Activated naive CD4-positive, alpha-beta T cell treated with anti-CD3 and anti-CD28 coated beads, Interleukin-2, amount 50 U/mL, for 16 hours (primary cell): ENCODE measurements around the gene HIBCH.
"Not testable (repeated sequence)": the region's sequence is repeated elsewhere in the genome, so short reads cannot be mapped to it uniquely, and the experiment has no call there.

Source experiments
- DNase-seq: peaks from one replicate; pipeline ENCODE4 v3.0.0-alpha.2; 2020

Gene HIBCH

DNA sequence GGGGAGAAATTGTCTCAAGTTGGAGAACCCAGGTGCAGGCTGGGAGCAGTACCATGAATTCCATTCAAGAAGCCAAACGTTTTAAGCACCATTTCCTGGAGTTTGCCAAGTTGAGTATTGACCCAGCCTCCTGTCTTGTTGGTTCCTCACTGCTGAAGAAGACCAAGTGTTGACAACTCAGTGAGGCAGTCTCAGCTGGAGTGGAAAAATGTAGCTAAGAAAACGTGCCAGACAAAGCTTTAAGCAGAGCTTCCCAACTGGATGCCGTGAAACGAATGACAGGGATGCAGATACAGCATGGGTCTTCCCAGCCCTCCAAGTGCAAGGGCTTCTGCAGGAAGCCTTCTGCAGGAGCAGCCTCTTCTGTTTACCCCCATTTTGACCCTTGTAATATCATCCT is 23.0 kb upstream of the HIBCH start:
- DNase-seq = no peak

DNA sequence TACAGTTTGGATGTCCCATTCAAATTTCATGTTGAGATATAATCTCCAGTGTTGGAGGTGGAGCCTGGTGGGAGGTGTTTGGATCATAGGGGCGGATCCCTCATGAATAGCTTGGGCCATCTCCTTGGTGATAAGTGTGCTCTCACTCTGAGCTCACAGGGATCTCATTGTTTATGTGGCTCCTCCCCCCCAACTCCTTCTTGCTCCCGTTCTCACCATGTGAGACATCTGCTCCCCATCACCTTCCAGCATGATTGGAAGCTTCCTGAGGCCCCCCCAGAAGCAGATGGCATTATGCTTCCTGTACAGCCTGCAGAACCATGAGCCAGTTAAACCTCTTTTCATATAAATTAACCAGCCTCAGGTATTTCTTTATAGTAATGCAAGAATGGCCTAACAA is 20.7 kb upstream of the HIBCH start:
- DNase-seq = no peak

DNA sequence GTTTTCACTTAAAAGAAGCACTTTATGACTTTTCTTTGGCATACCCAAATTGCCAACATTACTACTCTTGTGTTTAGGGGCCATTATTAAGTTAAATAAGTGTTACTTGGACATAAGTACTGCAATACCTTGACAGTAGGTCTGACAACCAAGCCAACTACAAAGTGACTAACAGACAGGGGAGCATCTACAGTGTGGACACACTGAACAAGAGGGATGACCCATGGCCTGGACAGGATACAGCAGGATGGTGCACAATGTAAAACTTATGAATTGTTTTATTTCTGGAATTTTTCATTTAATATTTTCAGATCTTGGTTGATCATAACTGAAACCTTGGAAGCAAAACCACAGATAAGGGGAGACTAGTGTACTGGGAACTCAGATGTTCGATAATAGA is 19.8 kb upstream of the HIBCH start:
- no peak for DNase-seq

DNA sequence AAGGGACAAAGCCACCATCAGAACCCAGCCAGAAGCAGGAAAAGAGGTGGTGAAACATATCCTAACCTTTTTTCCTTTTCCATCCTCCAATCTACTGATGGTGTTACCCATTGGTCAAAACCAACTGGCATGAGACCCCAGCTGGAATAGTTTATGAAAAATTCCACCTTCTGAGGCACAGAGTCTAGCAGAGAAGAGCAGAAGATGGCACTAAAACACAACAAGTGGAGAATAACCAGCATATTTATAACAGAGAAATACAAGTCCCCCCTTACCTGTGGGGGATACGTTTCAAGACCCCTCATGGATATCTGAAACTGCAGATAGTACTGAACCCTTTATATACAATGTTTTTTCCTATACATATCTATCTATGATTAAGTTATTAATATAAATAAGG is 18.8 kb upstream of the HIBCH start:
- DNase-seq = no peak

DNA sequence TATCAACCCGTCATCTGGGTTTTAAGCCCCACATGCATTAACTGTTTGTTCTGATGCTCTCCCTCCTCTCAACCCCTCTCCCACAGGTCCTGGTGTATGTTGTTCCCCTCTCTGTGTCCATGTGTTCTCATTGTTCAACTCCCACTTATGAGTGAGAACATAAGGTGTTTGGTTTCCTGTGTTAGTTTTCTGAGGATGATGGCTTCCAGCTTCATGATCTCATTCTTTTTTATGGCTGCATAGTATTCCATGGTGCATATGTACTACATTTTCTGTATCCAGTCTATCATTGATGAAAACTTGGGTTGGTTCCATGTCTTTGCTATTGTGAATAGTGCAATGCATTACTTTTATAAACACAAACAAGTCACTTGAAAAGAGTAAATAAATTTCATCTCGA is 16.8 kb upstream of the HIBCH start:
- DNase-seq = no peak

DNA sequence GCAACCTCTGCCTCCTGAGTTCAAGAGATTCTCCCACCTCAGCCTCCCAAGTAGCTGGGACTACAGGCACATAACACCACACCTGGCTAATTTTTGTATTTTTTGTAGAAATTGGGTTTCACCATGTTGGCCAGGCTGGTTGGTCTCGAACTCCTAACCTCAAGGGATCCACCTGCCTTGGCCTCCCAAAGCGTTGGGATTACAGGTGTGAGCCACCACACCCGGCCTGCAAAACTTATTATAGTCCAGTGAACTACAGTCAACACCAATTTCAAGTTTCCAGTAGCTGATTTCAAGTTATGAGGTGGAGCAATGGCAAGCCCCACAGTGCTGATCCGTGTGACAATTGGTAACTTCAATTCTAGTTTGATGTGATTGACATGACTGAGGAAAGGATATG is 16.0 kb upstream of the HIBCH start:
- DNase-seq = not testable (repeated sequence)

DNA sequence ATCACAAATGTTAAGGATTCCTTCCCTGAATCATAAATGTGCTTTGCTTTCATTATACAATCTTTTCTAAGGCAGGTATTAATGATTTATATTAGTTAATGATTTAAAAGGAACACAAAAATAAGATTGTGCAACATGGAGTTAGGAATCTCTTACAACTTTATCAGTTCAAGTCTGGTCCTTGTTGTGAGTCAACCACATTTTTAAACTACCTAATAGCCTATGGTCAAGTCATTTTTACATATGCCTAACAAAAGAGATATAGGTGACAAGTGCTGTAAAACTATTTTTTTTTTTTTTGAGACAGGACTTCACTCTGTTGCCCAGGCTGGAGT is 15.6 kb upstream of the HIBCH start:
- no peak for DNase-seq

DNA sequence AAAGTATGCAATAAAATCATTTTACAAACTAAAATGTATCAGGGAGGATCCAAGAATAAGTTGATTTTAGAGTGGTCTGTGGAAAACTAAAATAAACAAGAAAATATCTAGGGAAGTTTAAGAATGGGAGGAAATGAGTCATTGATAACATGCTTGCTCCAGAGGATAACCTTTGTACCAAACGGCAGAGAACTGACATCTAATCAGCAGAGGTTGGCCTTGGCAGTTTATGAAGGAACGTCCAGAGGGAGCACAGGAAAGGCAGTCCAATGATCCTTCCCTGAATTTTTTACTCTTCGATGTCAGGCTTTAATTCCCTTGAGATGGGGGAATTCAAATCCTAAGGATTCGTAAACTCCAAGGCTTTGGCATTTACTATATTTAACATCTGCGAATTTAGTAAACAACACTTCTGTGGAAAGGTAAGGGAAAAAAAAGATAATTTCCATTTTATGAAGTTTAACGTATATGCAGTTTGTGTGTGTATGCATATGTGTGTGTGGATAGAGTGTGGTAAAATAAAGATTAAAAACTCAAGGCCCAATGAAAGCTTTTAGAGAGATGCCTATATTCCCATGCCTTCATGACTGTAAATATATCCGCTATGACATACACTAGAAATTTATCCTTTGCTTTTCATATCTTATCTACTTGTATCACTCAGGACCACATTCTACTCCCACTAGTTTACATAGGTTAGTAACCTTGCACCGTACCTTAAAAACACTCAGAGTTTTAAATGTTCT is 15.0 kb upstream of the HIBCH start:
- no peak for DNase-seq

DNA sequence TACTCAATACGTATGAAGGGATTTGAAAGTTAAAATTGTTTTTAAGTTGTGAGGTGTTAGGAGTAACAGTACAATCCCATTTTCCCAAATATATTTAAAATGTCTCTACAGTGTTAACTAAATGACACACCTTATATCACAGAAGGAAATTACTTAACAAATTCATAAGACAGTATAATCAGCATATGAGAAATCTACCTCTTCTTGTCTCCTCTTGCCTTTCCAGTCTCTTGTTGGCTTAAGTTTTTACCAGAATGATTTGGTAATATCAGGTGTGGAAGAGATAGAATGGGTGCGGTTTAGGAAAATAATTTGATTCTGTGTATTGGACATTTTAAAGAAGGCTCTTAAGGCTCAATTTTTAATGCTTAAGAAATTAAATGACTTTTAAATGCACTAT is 14.3 kb upstream of the HIBCH start:
- no peak for DNase-seq

DNA sequence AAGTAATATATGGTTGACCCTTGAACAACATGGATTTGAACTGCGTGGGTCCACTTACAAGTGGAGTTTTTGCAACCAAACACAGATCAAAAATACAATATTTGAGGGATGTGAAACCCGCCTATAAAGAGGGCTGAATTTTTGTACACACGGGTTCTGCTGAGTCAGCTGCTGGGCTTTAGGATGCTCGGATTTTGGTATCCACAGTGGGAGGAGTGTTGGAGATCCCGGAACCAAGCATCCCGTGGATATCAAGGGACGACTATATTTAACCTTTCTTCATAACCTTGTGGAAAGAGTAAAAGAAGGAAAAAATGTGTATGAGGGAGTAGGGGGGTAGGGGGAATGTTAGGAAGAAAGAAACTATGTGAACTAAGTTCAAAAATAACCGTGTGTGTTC is 13.8 kb upstream of the HIBCH start:
- DNase-seq = no peak

DNA sequence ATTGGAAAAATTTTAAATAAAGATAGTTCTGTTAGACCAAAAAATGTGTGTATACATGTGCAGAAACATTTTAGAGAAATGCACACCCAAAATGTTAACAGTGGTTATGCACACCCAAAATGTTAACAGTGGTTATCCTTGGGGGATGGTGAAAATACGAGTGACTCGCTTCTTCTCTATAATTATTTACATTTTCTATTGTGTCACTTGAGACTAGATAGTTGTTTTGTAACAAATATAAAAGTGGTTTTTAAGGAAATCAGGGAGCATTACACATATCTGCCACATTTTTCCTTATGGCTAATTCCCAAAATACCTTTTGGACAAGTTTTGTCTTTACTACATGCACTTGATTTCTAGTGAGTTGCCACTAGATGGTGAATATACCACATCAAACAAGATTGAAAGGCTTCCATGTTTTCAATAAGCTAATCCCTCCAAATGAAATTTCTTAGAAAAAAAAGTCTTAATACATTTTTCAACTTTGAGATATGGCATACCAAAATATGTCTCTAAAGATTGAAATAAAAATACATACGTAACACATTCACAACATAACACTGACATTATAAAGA is 9.0 kb upstream of the HIBCH start:
- DNase-seq = no peak

DNA sequence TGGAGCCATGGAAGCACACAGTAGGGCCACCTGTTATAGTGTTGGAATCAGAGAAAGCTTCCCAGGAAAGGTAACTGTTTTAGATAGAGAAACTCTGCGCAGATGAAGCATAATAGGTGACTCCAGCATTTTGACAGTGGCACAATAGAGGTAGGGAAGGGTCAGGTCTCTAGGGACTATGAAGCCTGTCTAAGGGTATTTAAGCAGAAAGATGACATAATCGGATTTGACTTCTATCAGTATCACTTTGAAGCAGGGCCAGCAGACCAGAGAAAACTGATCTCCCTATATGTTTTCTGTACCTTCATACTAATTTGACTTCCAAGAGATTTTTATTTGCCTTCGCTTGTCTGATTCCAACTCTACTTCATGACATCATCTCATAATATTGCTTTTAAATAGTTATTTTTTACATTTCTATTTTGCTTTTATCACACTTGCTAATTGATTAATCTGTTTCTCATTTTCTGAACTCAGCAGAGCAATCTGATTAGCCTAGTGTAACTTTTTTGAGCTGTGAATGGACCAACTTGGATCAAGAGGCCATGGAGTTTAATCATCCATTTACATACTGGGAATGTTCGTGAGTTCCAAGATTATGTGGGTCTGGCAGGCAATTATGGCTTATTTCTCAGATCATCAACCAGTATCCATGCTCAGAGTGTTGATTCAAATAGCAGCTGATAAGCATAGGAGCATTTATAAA is 8.4 kb upstream of the HIBCH start:
- no peak for DNase-seq

DNA sequence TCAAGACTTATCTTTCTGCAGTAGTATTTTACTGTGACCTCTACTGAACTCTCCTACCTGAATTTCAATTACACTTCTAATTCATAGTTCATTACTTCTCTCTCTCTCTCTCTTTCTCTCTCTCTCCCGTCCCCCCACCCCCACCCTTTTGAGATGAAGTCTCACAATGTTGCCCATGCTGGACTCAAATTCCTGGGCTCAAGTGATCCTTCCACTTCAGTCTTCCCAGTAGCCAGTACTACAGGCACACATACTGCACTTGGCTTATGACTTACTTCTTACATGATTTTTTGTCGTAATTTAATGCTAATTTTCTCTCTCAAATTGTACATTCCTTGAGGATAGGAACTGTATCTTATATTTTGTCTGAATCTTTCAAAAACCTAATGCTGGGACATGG is 6.0 kb upstream of the HIBCH start:
- no peak for DNase-seq

DNA sequence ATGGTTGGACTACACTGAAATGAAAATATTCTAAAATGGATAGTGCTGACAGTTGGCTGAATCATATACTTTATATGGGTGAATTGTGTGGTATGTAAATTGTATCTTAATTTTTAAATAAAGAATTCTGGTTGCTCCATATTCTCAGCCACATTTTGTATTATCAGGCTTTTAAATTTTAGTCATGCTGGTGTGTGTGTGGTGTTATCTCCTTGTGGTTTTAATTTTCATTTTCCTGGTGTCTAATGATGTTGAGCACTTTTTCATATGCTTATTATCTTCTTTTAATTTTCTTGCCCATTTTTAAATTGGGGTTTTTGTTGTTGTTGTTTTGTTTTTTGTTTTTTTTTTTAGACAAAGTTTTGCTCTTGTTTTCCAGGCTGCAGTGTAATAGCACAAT is 3.8 kb upstream of the HIBCH start:
- DNase-seq = no peak

DNA sequence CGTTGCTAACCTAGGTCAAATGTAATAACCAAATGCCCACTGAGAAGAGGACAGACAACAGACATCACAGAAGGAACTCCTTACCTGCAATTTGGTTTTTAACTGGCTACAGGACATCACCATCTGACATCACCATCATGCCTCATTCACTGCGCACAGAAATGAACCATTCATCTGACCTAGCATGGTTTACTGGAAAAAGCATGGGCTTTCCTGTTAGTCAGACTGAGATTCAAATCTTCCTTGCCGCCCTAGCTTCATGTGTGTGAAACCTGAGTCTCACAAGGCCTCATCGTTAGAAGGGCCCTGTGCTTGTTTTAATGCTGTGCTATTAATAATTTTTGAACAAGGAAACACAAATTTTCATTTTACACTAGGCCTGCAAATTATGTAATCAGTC is 1.1 kb upstream of the HIBCH start:
- no peak for DNase-seq

DNA sequence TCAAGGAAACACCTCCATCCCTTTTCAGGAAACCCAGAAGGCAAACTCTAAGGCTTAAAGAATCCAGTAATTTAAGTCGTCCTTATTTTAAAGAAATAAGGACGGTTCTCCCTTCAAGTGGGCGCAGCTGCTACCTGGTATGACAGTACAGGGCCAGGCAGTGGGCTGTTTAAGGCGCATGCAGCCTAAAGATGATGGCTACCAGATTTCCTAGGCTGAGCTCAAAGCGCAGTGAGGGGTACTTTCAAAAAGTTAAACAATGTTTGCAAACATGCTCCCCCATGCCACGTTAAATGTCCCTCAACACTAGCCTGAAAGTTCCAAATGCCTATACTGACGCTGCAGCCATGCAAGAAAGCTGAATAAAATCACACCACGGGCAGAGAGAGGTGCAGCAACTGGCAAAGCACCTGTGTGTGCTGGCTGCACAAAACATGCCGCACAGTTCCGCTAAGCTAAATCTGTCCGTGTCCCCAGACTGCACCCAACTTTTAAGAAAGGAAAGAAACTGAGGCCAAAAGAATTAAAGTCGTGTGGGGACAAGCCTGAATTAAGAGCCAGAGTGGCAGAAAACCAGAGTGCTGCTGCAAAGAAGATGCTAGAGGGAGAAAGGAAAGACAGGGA is 583 bp downstream of the HIBCH start:
- DNase-seq = peak; percentile 18

DNA sequence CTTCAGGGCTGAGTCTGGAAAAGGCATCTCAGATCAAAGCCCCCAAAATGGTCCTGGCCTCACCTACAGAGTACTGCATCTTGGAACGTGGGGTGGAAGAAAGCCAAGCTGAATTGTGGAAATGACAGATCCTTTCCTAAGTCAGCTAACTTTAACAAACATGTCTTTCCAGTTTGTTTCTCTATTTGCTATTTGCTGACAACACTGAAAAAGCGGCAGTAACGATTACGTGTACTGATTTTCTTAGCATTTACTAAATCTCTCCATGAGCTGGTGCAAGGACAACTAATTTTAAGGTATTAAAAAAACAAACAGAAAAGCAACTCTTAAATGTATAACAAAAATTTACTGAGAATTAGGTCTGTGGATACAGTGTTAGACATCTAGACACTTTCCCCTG is 1.1 kb downstream of the HIBCH start:
- no peak for DNase-seq

DNA sequence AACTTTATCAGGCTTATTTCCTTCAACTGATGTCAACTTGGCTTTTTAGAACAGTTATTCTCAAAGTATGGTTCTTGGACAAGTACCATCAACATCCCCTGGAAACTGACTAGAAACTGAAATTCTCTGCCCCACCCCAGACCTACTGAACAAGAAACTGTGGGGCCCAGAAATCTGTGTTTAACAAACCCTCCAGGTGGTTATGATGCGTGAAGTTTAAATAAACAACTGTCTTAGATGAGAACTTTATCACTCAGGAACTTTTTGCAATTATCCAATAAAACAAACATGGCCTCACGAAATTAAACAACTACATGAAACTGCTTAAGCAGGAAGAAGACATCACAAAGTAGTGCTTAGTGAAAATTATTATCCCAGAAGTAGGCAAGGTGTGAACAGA is 4.4 kb downstream of the HIBCH start:
- DNase-seq = no peak

DNA sequence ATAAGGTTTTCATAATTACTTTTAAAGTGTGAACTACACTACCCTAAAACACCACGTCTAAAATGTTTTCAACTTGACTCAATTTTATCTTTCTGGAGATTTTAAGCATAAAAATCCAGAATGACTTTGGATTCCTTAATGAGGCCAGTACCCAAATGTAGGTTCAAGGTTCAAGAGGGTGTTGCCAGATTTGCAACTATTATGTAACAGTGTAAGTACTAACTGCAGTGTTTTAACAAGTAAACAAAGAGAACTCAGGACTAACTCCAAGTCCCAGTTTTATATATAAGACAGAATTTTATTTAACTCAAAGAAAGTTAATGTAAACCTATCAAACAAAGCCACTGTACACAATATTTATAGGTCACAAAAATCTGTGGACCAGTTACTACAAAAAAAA is 5.7 kb downstream of the HIBCH start:
- DNase-seq = no peak

DNA sequence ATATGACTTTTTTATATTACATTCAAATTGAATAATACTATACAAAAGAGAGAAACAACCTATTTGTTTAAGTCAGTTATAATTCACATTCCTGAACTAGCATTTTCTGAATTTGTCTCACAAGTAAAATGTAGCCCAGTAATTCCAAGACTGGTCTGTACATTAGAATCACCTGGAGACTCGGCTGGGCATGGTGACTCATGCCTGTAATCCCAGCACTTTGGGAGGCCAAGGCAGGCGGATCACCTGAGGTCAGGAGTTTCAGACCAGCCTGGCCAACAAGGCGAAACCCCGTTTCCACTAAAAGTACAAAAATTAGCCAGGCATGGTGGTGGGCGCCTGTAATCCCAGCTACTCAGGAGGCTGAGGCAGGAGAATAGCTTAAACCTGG is 7.0 kb downstream of the HIBCH start:
- not testable (repeated sequence) for DNase-seq

DNA sequence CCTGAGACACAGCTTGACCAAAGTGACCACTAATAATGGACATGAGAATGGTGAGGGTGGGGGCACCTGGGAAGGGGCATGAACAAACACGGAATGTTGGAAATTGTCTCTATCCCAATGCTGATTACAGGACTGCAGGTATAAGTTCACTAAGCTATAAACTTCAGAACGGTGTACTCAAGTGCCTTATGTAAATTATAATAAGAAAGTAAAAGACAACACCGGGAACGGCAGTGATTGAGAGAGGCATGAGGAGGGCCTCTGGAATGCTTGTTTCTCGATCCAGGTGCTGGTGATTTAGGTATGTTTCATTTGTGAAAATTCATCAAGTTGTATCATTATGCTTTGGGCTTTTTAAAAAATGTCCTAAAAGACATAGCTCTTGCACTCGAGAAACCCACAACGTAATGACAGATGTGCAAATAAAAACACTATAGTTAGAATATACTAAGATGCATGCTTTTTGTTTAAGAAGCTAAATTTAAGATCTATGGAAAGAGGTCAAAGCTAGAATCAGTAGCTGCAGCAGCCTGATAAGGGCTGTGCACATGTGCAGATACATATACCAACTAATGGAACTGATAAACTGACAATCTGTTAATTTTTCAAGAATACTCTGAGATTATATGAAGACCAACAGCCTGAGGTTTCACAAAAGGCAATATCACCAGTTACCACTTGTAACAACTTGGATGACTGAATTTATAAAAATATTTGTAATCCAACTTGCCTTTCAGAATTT is 7.6 kb downstream of the HIBCH start:
- no peak for DNase-seq

DNA sequence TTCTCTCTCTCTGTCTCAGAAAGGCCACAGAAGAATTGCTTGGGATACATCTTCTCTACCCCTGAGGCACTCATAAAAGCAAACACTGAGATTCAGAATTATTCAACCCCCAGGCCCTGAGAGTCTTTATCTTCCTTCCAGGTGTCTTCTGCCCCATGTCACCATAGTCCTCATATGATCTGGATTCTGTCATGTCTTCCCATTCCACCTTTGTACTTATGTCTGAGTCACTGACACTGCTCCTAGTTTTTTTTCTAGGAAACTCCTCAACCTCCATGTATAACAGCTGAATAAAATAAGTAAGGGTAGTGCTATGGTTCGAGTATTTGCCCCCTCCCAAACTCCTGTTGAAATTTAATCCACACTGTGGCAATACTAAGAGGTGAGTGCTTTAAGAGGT is 11.6 kb downstream of the HIBCH start:
- DNase-seq = no peak

DNA sequence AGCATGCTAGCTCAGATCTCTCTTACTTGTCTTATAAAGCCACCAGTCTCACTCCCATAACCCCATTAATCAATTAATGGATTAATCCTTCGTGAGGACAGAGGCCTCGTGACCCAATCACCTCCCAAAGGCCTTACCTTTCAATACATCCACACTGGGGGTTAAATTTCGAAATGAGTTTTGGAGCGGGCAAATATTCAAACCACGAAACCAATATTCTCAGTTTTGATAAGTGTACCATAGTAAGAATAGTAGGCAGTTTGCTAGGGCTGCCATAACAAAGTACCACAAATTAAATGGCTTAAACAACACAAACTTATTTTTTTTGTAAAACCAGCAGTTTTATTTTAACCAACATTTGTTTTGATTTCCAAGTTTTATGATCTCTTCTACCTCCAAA is 15.2 kb downstream of the HIBCH start:
- DNase-seq = no peak

DNA sequence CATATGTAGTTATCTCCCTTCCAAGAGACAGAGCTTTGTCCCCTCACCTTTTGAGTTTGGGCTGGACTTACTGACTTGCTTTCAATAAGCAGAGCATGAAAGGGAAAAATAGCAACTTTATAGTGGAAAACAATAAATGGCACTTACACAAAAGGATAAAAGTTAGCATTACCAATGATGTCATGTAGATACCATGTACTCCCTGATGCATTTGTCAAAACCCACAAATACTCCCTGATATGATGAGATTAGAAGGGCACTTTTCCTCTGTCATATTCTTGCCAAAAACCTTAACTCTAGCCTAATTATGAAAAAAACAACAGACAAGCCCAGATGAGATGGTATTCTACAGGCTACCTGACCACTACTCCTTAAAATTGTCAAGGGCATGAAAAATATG is 16.0 kb downstream of the HIBCH start:
- DNase-seq = no peak
